OCI-LY1 (cell line): Measurements from ENCODE around the gene FOXC1.

Source experiments
- H2AFZ ChIP-seq: fragments of 200-600 bp; sonication (generic), shearing (Covaris generic); 2 replicates; pipeline ENCODE4 v1.6.0; 2014; ENCODE audit warnings: antibody characterized with exemption, mild to moderate bottlenecking, low read length
- H3F3A ChIP-seq: fragments of 200-600 bp; sonication (generic), shearing (Covaris generic); 2 replicates; pipeline ENCODE4 v1.6.0; 2014; ENCODE audit warnings: mild to moderate bottlenecking, antibody characterized with exemption, low read length, moderate library complexity; ENCODE audit not compliant: insufficient read depth
- H3K27ac ChIP-seq: fragments of 200-600 bp; sonication (generic); 2 replicates; pipeline ENCODE4 v1.5.1; 2014; ENCODE audit warnings: low read length, mixed run types, mild to moderate bottlenecking, low read depth; ENCODE audit not compliant: poor library complexity, severe bottlenecking
- H3K27me3 ChIP-seq: fragments of 200-600 bp; sonication (generic); 2 replicates; pipeline ENCODE4 v1.6.0; 2014; ENCODE audit warnings: antibody characterized with exemption, mild to moderate bottlenecking, low read length, moderate library complexity; ENCODE audit not compliant: insufficient read depth
- H3K36me3 ChIP-seq: fragments of 200-600 bp; sonication (generic); 2 replicates; pipeline ENCODE4 v1.6.1; 2014; ENCODE audit warnings: mild to moderate bottlenecking, antibody characterized with exemption, low read length, moderate library complexity, mixed read lengths; ENCODE audit not compliant: insufficient read depth
- H3K4me1 ChIP-seq: fragments of 200-600 bp; sonication (generic); 2 replicates; pipeline ENCODE4 v1.5.1; 2014; ENCODE audit warnings: mild to moderate bottlenecking, low read length, moderate library complexity; ENCODE audit not compliant: insufficient read depth, severe bottlenecking
- H3K4me2 ChIP-seq: fragments of 200-600 bp; sonication (generic), shearing (Covaris generic); 2 replicates; pipeline ENCODE4 v1.6.1; 2014; ENCODE audit warnings: low read length
- H3K4me3 ChIP-seq: fragments of 200-600 bp; sonication (generic); 2 replicates; pipeline ENCODE4 v1.5.1; 2014; ENCODE audit warnings: low read length, low read depth, mild to moderate bottlenecking, mixed read lengths; ENCODE audit not compliant: poor library complexity, severe bottlenecking
- H3K79me2 ChIP-seq: fragments of 200-600 bp; shearing (Covaris generic); 2 replicates; pipeline ENCODE4 v1.6.1; 2016; ENCODE audit warnings: mixed run types, low read length, mixed read lengths; ENCODE audit not compliant: insufficient read depth
- H3K9ac ChIP-seq: fragments of 200-600 bp; sonication (generic), shearing (Covaris generic); 2 replicates; pipeline ENCODE4 v1.6.1; 2014; ENCODE audit warnings: mild to moderate bottlenecking, low read length, mixed read lengths
- H3K9me2 ChIP-seq: fragments of 200-600 bp; sonication (generic), shearing (Covaris generic); 2 replicates; pipeline ENCODE4 v1.6.1; 2014; ENCODE audit warnings: low read depth, mild to moderate bottlenecking, low read length, mixed read lengths
- H3K9me3 ChIP-seq: fragments of 200-600 bp; shearing (Covaris generic); 2 replicates; pipeline ENCODE4 v1.6.1; 2014; ENCODE audit warnings: low read length, mixed read lengths
- H4K20me1 ChIP-seq: fragments of 200-600 bp; sonication (generic), shearing (Covaris generic); 2 replicates; pipeline ENCODE4 v1.6.0; 2016; ENCODE audit warnings: mild to moderate bottlenecking, low read length; ENCODE audit not compliant: insufficient read depth
- EZH2 ChIP-seq: fragments of 200-600 bp; sonication (generic), shearing (Covaris generic); IDR thresholded peaks from 2 replicates; pipeline ENCODE4 v1.8.0; 2017; ENCODE audit warnings: borderline replicate concordance, mixed run types, mild to moderate bottlenecking, antibody characterized with exemption, low read length, moderate library complexity, mixed read lengths
- TF ChIP-seq, protein P1 (sequence below): fragments of 200-600 bp; sonication (generic), shearing (Covaris generic); IDR thresholded peaks from 2 replicates; pipeline ENCODE4 v1.5.1; 2017; ENCODE audit warnings: mild to moderate bottlenecking, antibody characterized with exemption, low read length, moderate library complexity, mixed read lengths

FOXC1 gene

DNA sequence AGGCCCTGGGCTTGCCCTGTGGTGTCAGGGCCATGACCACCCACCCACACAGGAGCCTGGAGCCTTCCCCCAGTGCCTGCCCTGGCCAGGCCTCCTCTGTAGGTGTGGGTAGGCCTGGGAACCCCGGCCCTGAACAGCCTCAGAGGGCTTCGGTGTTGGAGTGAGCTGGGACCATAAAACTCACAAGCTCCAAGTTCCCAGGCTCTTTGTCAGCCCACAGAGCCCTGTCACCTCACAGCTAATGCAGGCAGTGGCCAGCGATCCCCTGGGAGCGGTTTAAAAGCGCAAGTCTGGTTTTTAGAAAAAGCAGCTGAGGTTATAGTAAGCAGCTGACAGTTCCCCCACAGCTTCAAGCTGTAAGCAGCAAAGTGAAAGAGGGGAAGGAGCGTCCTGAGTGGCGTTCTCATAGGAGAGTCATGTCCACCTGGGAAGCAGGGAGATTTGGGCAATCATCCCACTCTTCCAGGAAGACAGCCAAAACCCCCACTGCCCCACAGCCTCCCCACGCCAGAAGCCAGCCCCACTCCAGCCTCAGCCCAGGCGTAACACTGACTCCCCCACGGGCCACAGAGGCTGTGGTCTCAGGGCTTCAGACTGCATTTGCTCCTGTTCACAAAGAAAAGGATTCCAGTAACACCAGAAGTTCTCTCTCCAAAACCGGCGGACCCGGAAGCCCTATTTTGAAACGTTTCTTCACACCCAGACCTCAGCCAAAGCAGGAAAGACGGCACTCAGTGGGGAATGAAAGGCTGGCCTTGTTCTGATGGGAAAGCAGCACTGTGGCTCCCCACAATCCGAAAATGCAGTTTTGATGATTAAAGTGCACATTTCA is 34.3 kb upstream of the FOXC1 start:
- TF ChIP-seq EZH2, result no peak
- TF ChIP-seq, protein P1, sequence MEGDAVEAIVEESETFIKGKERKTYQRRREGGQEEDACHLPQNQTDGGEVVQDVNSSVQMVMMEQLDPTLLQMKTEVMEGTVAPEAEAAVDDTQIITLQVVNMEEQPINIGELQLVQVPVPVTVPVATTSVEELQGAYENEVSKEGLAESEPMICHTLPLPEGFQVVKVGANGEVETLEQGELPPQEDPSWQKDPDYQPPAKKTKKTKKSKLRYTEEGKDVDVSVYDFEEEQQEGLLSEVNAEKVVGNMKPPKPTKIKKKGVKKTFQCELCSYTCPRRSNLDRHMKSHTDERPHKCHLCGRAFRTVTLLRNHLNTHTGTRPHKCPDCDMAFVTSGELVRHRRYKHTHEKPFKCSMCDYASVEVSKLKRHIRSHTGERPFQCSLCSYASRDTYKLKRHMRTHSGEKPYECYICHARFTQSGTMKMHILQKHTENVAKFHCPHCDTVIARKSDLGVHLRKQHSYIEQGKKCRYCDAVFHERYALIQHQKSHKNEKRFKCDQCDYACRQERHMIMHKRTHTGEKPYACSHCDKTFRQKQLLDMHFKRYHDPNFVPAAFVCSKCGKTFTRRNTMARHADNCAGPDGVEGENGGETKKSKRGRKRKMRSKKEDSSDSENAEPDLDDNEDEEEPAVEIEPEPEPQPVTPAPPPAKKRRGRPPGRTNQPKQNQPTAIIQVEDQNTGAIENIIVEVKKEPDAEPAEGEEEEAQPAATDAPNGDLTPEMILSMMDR, result no peak
- Histone ChIP-seq H3K36me3 (no peaks in the 10 kb centered on the region), H3K79me2 (no peaks in the 10 kb centered on the region), H3K9me3 (peaks cover 10% of the 10 kb centered on the region; the same call in 1 of the 2 replicates), H3K4me3 (no peak overlapping the region), H3K9ac (no peak overlapping the region), H4K20me1 (no peaks in the 10 kb centered on the region), H3K9me2 (no peaks in the 10 kb centered on the region), H3K4me2 (no peak overlapping the region), H3K27ac (no peak overlapping the region), H3K4me1 (no peaks in the 10 kb centered on the region), H3K27me3 (no peaks in the 10 kb centered on the region), H3F3A (no peaks in the 10 kb centered on the region), H2AFZ (no peak overlapping the region)

DNA sequence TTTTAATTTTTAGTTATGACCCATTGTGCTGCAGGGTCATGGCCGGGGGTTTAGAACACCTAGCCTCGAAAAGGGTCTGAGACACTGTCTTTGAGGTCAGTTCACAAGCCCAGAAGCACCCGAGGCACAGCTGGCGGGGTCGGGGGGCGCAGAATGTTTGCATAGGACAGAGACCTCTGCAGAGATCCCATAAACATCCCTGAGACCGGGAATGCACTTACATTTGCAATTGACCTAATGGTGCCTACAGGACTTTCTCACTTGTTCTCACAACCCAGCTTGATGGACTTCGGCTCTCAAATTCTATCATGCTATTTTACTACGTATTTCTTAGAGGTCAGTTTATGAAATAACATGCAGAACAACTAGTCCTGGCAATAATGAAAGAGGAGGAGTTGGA is 33.5 kb upstream of the FOXC1 start:
- Histone ChIP-seq H4K20me1 (no peaks in the 10 kb centered on the region), H3K4me2 (no peak overlapping the region), H3K4me3 (no peak overlapping the region), H3K9me3 (peaks cover 3% of the 10 kb centered on the region; the same call in 1 of the 2 replicates), H3K4me1 (no peaks in the 10 kb centered on the region), H3K27ac (no peak overlapping the region), H3F3A (no peaks in the 10 kb centered on the region), H3K79me2 (no peaks in the 10 kb centered on the region), H3K9me2 (no peaks in the 10 kb centered on the region), H2AFZ (no peak overlapping the region), H3K27me3 (no peaks in the 10 kb centered on the region), H3K36me3 (no peaks in the 10 kb centered on the region), H3K9ac (no peak overlapping the region)
- no peak for TF ChIP-seq EZH2
- TF ChIP-seq, protein P1, result no peak

DNA sequence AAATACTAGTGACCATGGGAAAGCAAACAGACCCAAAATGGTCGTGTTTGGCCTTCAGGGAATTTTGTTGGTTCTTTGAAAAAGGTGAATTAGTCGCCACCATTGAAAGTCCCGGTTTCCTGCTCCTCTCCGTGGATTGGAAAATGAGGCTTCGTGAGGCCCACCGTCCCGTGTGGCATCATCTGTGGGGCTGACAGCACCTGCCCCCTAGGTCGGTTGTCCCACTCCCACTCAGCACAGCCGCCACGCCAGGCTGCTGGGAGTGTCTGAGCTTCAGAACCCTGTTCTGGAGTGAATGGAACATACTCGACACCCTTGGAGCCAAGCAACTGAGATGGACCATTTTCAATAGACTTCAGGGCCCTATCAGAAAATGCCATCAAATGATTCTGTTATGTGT is 33.0 kb upstream of the FOXC1 start:
- Histone ChIP-seq H4K20me1 (no peaks in the 10 kb centered on the region), H3K4me2 (no peak overlapping the region), H3K27ac (no peak overlapping the region), H3K4me1 (no peaks in the 10 kb centered on the region), H3K79me2 (no peaks in the 10 kb centered on the region), H3K36me3 (no peaks in the 10 kb centered on the region), H2AFZ (no peak overlapping the region), H3K9me3 (no peaks in the 10 kb centered on the region), H3K9ac (no peak overlapping the region), H3K27me3 (no peaks in the 10 kb centered on the region), H3F3A (no peaks in the 10 kb centered on the region), H3K4me3 (no peak overlapping the region), H3K9me2 (no peaks in the 10 kb centered on the region)
- no peak for TF ChIP-seq EZH2
